CD14-positive monocyte (primary cell): ENCODE results near the gene MLN. TPM values are rescaled to one million over a fixed set of nuclear protein-coding genes. Genes with fewer than 3 reads are reported as not detected.

Experiments
- DNase-seq, 3 donors: peaks; one replicate each; pipeline ENCODE4 v3.0.0-alpha.2; 2011 to 2022
- H2AFZ ChIP-seq: 2 replicates; pipeline ENCODE4 v1.6.0; 2012; ENCODE audit warnings: mild to moderate bottlenecking, low read depth, low read length, inconsistent platforms; ENCODE audit not compliant: insufficient read depth, poor library complexity, severe bottlenecking
- H3K27ac ChIP-seq, 2 donors: 1 replicate in 1 of 2; 2 replicates in 1 of 2; pipeline ENCODE4 v1.5.1; 2012 to 2013; ENCODE audit warnings: low read length in 2 of 2, control low read depth in 1 of 2, inconsistent platforms in 1 of 2, low read depth in 1 of 2, mild to moderate bottlenecking in 1 of 2
- H3K27me3 ChIP-seq, 2 donors: one replicate each; pipeline versions ENCODE4 v1.6.0 to v1.6.1; 2011 to 2013; ENCODE audit warnings: low read length in 2 of 2; ENCODE audit not compliant: control insufficient read depth in 2 of 2, insufficient read depth in 2 of 2
- H3K36me3 ChIP-seq, 2 donors: replicated peaks in 1 of 2; 1 replicate in 1 of 2; 2 replicates in 1 of 2; pipeline versions ENCODE4 v1.5.1 to v1.6.1; 2012 to 2013; ENCODE audit warnings: low read length in 2 of 2, control low read depth in 1 of 2, inconsistent platforms in 1 of 2, mild to moderate bottlenecking in 1 of 2; ENCODE audit not compliant: insufficient read depth in 2 of 2, control insufficient read depth in 1 of 2
- H3K4me1 ChIP-seq, 2 donors: 1 replicate in 1 of 2; 2 replicates in 1 of 2; pipeline versions ENCODE4 v1.5.1 to v1.6.1; 2012 to 2013; ENCODE audit warnings: low read length in 2 of 2, control low read depth in 1 of 2, inconsistent platforms in 1 of 2, mild to moderate bottlenecking in 1 of 2, moderate library complexity in 1 of 2; ENCODE audit not compliant: insufficient read depth in 2 of 2, control insufficient read depth in 1 of 2
- H3K4me2 ChIP-seq: replicated peaks from 2 replicates; pipeline ENCODE3; 2012; ENCODE audit warnings: low read length, moderate library complexity, mild to moderate bottlenecking; ENCODE audit not compliant: poor library complexity, severe bottlenecking; ENCODE audit errors: extremely low read depth
- H3K4me3 ChIP-seq, 3 experiments: fragments of 200-600 bp in 1 of 3; sonication (generic) in 1 of 3; replicated peaks in 1 of 3; 1 replicate in 2 of 3; 2 replicates in 1 of 3; pipeline ENCODE4 v1.5.1; 2011 to 2013; ENCODE audit warnings: low read length in 3 of 3, mild to moderate bottlenecking in 3 of 3, control low read depth in 2 of 3, low read depth in 2 of 3, inconsistent platforms in 1 of 3, moderate library complexity in 1 of 3
- H3K79me2 ChIP-seq: 2 replicates; pipeline ENCODE4 v1.6.0; 2012; ENCODE audit warnings: mild to moderate bottlenecking, control low read depth, inconsistent platforms, low read length, moderate library complexity; ENCODE audit not compliant: insufficient read depth
- H3K9ac ChIP-seq: 2 replicates; pipeline ENCODE4 v1.6.0; 2017; ENCODE audit warnings: low read length, mild to moderate bottlenecking; ENCODE audit not compliant: insufficient read depth, poor library complexity, severe bottlenecking
- H3K9me3 ChIP-seq, 2 donors: replicated peaks in 1 of 2; 1 replicate in 1 of 2; 2 replicates in 1 of 2; pipeline versions ENCODE4 v1.5.1 to v1.6.1; 2012 to 2013; ENCODE audit warnings: low read length in 2 of 2, control low read depth in 1 of 2; ENCODE audit not compliant: control insufficient read depth in 1 of 2, insufficient read depth in 1 of 2
- H4K20me1 ChIP-seq: 2 replicates; pipeline ENCODE4 v1.6.0; 2012; ENCODE audit warnings: mild to moderate bottlenecking, low read length, control low read depth, moderate library complexity; ENCODE audit not compliant: insufficient read depth
- H3K27ac Mint-ChIP-seq, 7 donors: one replicate each; pipeline ENCODE4 v1.8.0; 2020; ENCODE audit warnings: mild to moderate bottlenecking in 7 of 7, mixed read lengths in 7 of 7, moderate library complexity in 6 of 7, inconsistent platforms in 2 of 7
- H3K27me3 Mint-ChIP-seq, 3 donors: one replicate each; pipeline ENCODE4 v1.8.0; 2021 to 2022; ENCODE audit warnings: low read depth in 3 of 3, mild to moderate bottlenecking in 3 of 3, mixed read lengths in 3 of 3, moderate library complexity in 3 of 3, inconsistent platforms in 1 of 3
- H3K36me3 Mint-ChIP-seq, 2 donors: one replicate each; pipeline ENCODE4 v1.8.0; 2020; ENCODE audit warnings: mixed read lengths in 2 of 2, inconsistent platforms in 1 of 2, mild to moderate bottlenecking in 1 of 2
- H3K4me1 Mint-ChIP-seq: one replicate; pipeline ENCODE4 v1.8.0; 2020; ENCODE audit warnings: mild to moderate bottlenecking, mixed read lengths
- H3K4me3 Mint-ChIP-seq, 2 donors: one replicate each; pipeline ENCODE4 v1.8.0; 2020; ENCODE audit warnings: mild to moderate bottlenecking in 2 of 2, mixed read lengths in 2 of 2, moderate library complexity in 1 of 2
- H3K9me3 Mint-ChIP-seq, 7 donors: one replicate each; pipeline ENCODE4 v1.8.0; 2020 to 2022; ENCODE audit warnings: mixed read lengths in 7 of 7, mild to moderate bottlenecking in 6 of 7, moderate library complexity in 6 of 7, inconsistent platforms in 2 of 7
- CTCF ChIP-seq: fragments of 200-600 bp; IDR thresholded peaks from one replicate; pipeline ENCODE4 v1.8.0; 2022; ENCODE audit warnings: antibody characterized with exemption, mild to moderate bottlenecking
- WGBS: methylation state at CpG from one replicate; pipeline ENCODE4 v1.1.5; 2013; ENCODE audit warnings: missing lambda C conversion rate; ENCODE audit not compliant: insufficient coverage; 5-methylcytosine and 5-hydroxymethylcytosine counted together
- intact Hi-C, 2 donors: fragments of 100-400 bp; cut with micrococcal nuclease; formaldehyde crosslinking; loops; one replicate each; pipeline versions ENCODE4 v1.15.0 to v1.15.1; 2023
- polyA minus RNA-seq: library from RNA; depleted of rRNA, polyadenylated mRNA; stranded (reverse); fragments of >200 nt; gene quantifications from 2 replicates; pipeline ENCODE4 v1.2.3, GENCODE V29; 2012
- polyA plus RNA-seq, 3 donors: library from polyadenylated mRNA; depleted of rRNA in 1 of 3; unstranded in 2 of 3; stranded (reverse) in 1 of 3; fragments of 300-500 nt in 2 of 3; fragments of >200 nt in 1 of 3; fragmentation: Illumina TruSeq in 2 of 3; gene quantifications; 1 replicate in 2 of 3; 2 replicates in 1 of 3; pipeline ENCODE4 v1.2.3, GENCODE V29; 2012 to 2021
- total RNA-seq, 12 experiments: library from RNA in 1 of 12; stranded (reverse) in 1 of 12; fragments of 120-200 nt in 1 of 12; gene quantifications; one replicate each; pipeline ENCODE4 v1.2.4 and lab custom pipeline; 2013 to 2026; ENCODE audit warnings: mixed read lengths in 6 of 12, inconsistent platforms in 1 of 12

The MLN gene
- not detected for total RNA-seq (2013)
- polyA plus RNA-seq (not detected), polyA minus RNA-seq (not detected in 2 replicates), total RNA-seq (lab: John Stamatoyannopoulos, UW) (0 to 0.12 (median 0) reads per million in 11 experiments)

GRCh38 chr6:33803571-33804053 is at the start of gene MLN:
TSS of gene MLN (minus strand) at chr6:33804003. CDS start at chr6:33801163, 2,840 bp downstream.
- Mint-ChIP-seq H3K9me3 (peaks cover 0 to 1% (median 0%) of the 10 kb centered on the region in 7 donors), H3K27me3 (peaks cover 9 to 39% (median 17%) of the 10 kb centered on the region in 3 donors), H3K36me3 (no peaks in the 10 kb centered on the region), H3K27ac (no peak within 1 kb of the TSS), H3K4me1 (peaks cover 8% of the 10 kb centered on the region), H3K4me3 (no peak within 1 kb of the TSS)
- 95% methylated on average over 8 of the region's 14 CpGs for WGBS
- Histone ChIP-seq H2AFZ (no peak within 1 kb of the TSS), H3K27ac (no peak within 1 kb of the TSS), H3K9ac (no peak within 1 kb of the TSS), H3K4me1 (peaks cover 0 to 4% of the 10 kb centered on the region in 2 donors), H3K4me3 (no peak within 1 kb of the TSS), H3K27me3 (peaks cover 0 to 17% of the 10 kb centered on the region in 2 donors), H4K20me1 (no peaks in the 10 kb centered on the region), H3K79me2 (no peaks in the 10 kb centered on the region), H3K36me3 (no peaks in the 10 kb centered on the region), H3K4me2 (no peak within 1 kb of the TSS), H3K9me3 (no peaks in the 10 kb centered on the region)
- no peak for TF ChIP-seq CTCF
- DNase-seq = no peak
- intact Hi-C loops = no loop called here

GRCh38 chr6:33853026-33853425 is 49.2 kb upstream of the MLN start:
- Histone ChIP-seq H3K36me3 (no peaks in the 10 kb centered on the region), H2AFZ (no peak overlapping the region), H3K4me3 (no peak overlapping the region), H3K27ac (no peak overlapping the region), H3K9ac (no peak overlapping the region), H3K9me3 (no peaks in the 10 kb centered on the region), H3K79me2 (no peaks in the 10 kb centered on the region), H3K4me1 (no peaks in the 10 kb centered on the region), H4K20me1 (no peaks in the 10 kb centered on the region), H3K27me3 (peaks cover 0 to 46% of the 10 kb centered on the region in 2 donors), H3K4me2 (no peak overlapping the region)
- DNase-seq = no peak
- H3K4me3 Mint-ChIP-seq = no peak overlapping the region
- peaks cover 45 to 59% (median 50%) of the 10 kb centered on the region in 3 donors for H3K27me3 Mint-ChIP-seq
- whole genome bisulfite sequencing = 95% methylated on average over 4 of the region's 4 CpGs
- no peaks in the 10 kb centered on the region for H3K36me3 Mint-ChIP-seq
- peaks cover 12% of the 10 kb centered on the region for H3K4me1 Mint-ChIP-seq
- H3K27ac Mint-ChIP-seq = no peak overlapping the region
- intact Hi-C loops = no loop called here
- H3K9me3 Mint-ChIP-seq = no peaks in the 10 kb centered on the region
- TF ChIP-seq CTCF = no peak
